GM12878 (cell line): Measurements from ENCODE around the gene AKNA. TPM values are rescaled to one million over a fixed set of nuclear protein-coding genes. Genes with fewer than 3 reads are reported as not detected.
A peak's percentile ranks its signal among the peaks of the same experiment; 100 is the strongest.

Source experiments
- ATAC-seq: fragments of 200-7000 bp; cut with Tn5 transposase; 3 replicates; pipeline ENCODE4 v1.9.1; 2020; ENCODE audit warnings: mild to moderate bottlenecking, moderate library complexity
- BruUV-seq: library from RNA; stranded (reverse); fragments of 400-500 nt; replicated peaks from 2 replicates; lab custom pipeline; 2021; lab: Mats Ljungman, UMichigan
- CTCF ChIA-PET: fragments of 300-600 bp; sonication (Branson Sonifier 250); formaldehyde crosslinking; extraction: SDS; loops from one replicate; lab custom pipeline; 2021; ENCODE audit warnings: inconsistent platforms; lab: Yijun Ruan, JAX
- POLR2A ChIA-PET: fragments of 350-600 bp; formaldehyde crosslinking; extraction: SDS; loops from one replicate; lab custom pipeline; 2021; ENCODE audit warnings: inconsistent platforms; lab: Charles Lee
- RAD21 ChIA-PET: fragments of 300-600 bp; sonication (Branson Sonifier 250); formaldehyde crosslinking; loops from one replicate; lab custom pipeline; 2023; ENCODE audit warnings: antibody characterized with exemption; ENCODE audit not compliant: unreplicated experiment; lab: Charles Lee
- SMC1A ChIA-PET: fragments of 300-600 bp; sonication (Branson Sonifier 250); formaldehyde crosslinking; loops from one replicate; lab custom pipeline; 2023; ENCODE audit not compliant: unreplicated experiment, uncharacterized antibody; lab: Charles Lee
- DNase-seq: peaks from one replicate; pipeline ENCODE4 v3.0.0-alpha.2; 2011; ENCODE audit warnings: low read depth, low spot score
- FAIRE-seq: peaks from 3 replicates; lab custom pipeline; 2011; peaks lifted over from hg19 to GRCh38; lab: Jason Lieb, UNC
- H2AFZ ChIP-seq: 2 replicates; pipeline ENCODE4 v1.6.0; 2011; ENCODE audit warnings: low read depth, low read length, control low read depth; ENCODE audit not compliant: control insufficient read depth
- H3K27ac ChIP-seq: 2 replicates; pipeline ENCODE4 v1.5.1; 2011; ENCODE audit warnings: control low read depth; ENCODE audit not compliant: control insufficient read depth, insufficient read depth
- H3K27me3 ChIP-seq, 2 experiments: replicated peaks in 1 of 2; 2 replicates each; pipeline versions ENCODE4 v1.6.0 to v1.6.1; 2011; ENCODE audit warnings: low read length in 1 of 2; ENCODE audit not compliant: control insufficient read depth in 2 of 2, insufficient read depth in 2 of 2
- H3K36me3 ChIP-seq, 2 experiments: 2 replicates each; pipeline ENCODE4 v1.5.1; 2011; ENCODE audit warnings: low read length in 1 of 2; ENCODE audit not compliant: control insufficient read depth in 2 of 2, insufficient read depth in 2 of 2
- H3K4me1 ChIP-seq: 2 replicates; pipeline ENCODE4 v1.6.1; 2011; ENCODE audit warnings: mild to moderate bottlenecking, low read length, moderate library complexity, mixed read lengths; ENCODE audit not compliant: control insufficient read depth, insufficient read depth
- H3K4me2 ChIP-seq: 2 replicates; pipeline ENCODE4 v1.6.0; 2011; ENCODE audit warnings: control low read depth; ENCODE audit not compliant: control insufficient read depth, insufficient read depth
- H3K4me3 ChIP-seq: fragments of 200-600 bp; sonication (generic); 2 replicates; pipeline ENCODE4 v1.5.1; 2016
- H3K79me2 ChIP-seq: 2 replicates; pipeline ENCODE4 v1.6.0; 2011; ENCODE audit warnings: low read length; ENCODE audit not compliant: control insufficient read depth, insufficient read depth
- H3K9ac ChIP-seq: 2 replicates; pipeline ENCODE4 v1.8.0; 2011; ENCODE audit warnings: low read length, control low read depth, mixed read lengths; ENCODE audit not compliant: control insufficient read depth, insufficient read depth
- H3K9me3 ChIP-seq: replicated peaks from 3 replicates; pipeline ENCODE4 v1.5.1; 2011; ENCODE audit warnings: mild to moderate bottlenecking, low read length; ENCODE audit not compliant: control insufficient read depth, insufficient read depth
- H4K20me1 ChIP-seq: 2 replicates; pipeline ENCODE4 v1.6.0; 2011; ENCODE audit not compliant: control insufficient read depth, insufficient read depth
- CBX5 ChIP-seq: sonication (generic); IDR thresholded peaks from 2 replicates; pipeline ENCODE4 v1.6.1; 2016; ENCODE audit warnings: low read depth, moderate library complexity, mild to moderate bottlenecking, inconsistent platforms
- CEBPB ChIP-seq, 2 experiments: fragments of 150-350 bp in 1 of 2; IDR thresholded peaks; 2 replicates each; pipeline ENCODE4 v1.6.1; 2012 to 2014; ENCODE audit warnings: low read depth in 2 of 2, low read length in 2 of 2, borderline replicate concordance in 1 of 2, inconsistent platforms in 1 of 2
- HDGF ChIP-seq: fragments of 450-650 bp; IDR thresholded peaks from 2 replicates; pipeline ENCODE4 v1.6.1; 2016; ENCODE audit warnings: antibody characterized with exemption
- PAX5 ChIP-seq: IDR thresholded peaks from 2 replicates; pipeline ENCODE4 v1.6.1; 2011; ENCODE audit warnings: low read depth, low read length, borderline replicate concordance
- POLR2A ChIP-seq: IDR thresholded peaks from 2 replicates; pipeline ENCODE4 v1.6.1; 2011; ENCODE audit warnings: low read depth, mild to moderate bottlenecking, low read length
- WGBS: methylation state at CpG from one replicate; pipeline ENCODE4 v1.1.6; 2016; ENCODE audit warnings: low lambda C conversion rate; ENCODE audit not compliant: insufficient replicate concordance, insufficient coverage; ENCODE audit errors: missing lambda C conversion rate; 5-methylcytosine and 5-hydroxymethylcytosine counted together
- in situ Hi-C: fragments of 300-500 bp; cut with MboI; formaldehyde crosslinking; loops from 9 replicates; pipeline ENCODE4 v1.14.3; 2018; ENCODE audit warnings: mixed read lengths
- intact Hi-C: fragments of 100-400 bp; cut with micrococcal nuclease; formaldehyde crosslinking; loops from one replicate; pipeline ENCODE4 v1.14.2; 2022; ENCODE audit not compliant: unreplicated experiment
- polyA plus RNA-seq, 11 experiments: library from polyadenylated mRNA; depleted of rRNA in 4 of 11; unstranded in 6 of 11; stranded (reverse) in 5 of 11; fragments of >200 nt; fragmentation: Nextera tagmentation in 4 of 11; fragmentation: Illumina TruSeq in 1 of 11; extraction: Ambion mirVana in 4 of 11; extraction: Trizol in 1 of 11; gene quantifications; 1 replicate in 1 of 11; 2 replicates in 10 of 11; pipeline versions ENCODE4 v1.2.1 to v1.2.3, GENCODE V29; 2011 to 2016; ENCODE audit warnings: inconsistent platforms in 2 of 11, missing spikeins in 2 of 11, low read depth in 1 of 11
- total RNA-seq, 4 experiments: library from RNA; depleted of rRNA in 3 of 4; stranded (reverse); fragments of >200 nt in 3 of 4; fragmentation: Illumina TruSeq in 1 of 4; extraction: Trizol in 1 of 4; gene quantifications; 2 replicates each; pipeline versions ENCODE4 v1.2.1 to v1.2.3, GENCODE V29; 2013 to 2021
- TF ChIP-seq, protein P1 (sequence below): IDR thresholded peaks from 2 replicates; pipeline ENCODE4 v1.6.1; 2012; ENCODE audit warnings: low read depth, low read length, improper control_type of control experiment

AKNA gene
- total and polyA plus RNA-seq, 10 of the 15 experiments (the other 5 are each of a cell fraction or from before 2014, with no cell fraction given), result 1.6 to 132 (median 35.3) TPM

DNA sequence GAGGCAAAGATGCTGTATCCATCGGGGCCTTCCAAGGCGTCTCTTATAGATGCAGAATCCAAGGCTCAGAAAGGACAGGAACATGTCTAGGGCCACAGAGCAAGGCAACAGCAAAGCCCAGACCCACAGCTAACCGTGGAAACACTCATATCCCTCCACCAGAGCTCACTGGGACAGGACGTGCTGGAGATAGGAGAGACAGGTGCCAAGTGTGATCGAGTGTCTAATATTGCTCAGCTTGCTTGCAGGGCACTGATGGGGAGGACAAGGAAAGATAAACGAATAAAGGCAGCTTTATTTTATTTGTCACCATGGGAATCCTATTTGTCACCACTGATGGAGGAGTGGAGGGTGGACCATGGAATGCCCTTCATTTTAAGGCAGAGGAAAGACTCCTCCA lies 44.0 kb upstream of the AKNA start (continued):
- TF ChIP-seq CEBPB (IDR thresholded peaks at IDR 0.05; ENCODE audit: borderline replicate concordance in 1 of 2, low read depth in 2 of 2, low read length in 2 of 2) (no peak), HDGF (no peak), CBX5 (no peak)
- TF ChIP-seq, protein P1, sequence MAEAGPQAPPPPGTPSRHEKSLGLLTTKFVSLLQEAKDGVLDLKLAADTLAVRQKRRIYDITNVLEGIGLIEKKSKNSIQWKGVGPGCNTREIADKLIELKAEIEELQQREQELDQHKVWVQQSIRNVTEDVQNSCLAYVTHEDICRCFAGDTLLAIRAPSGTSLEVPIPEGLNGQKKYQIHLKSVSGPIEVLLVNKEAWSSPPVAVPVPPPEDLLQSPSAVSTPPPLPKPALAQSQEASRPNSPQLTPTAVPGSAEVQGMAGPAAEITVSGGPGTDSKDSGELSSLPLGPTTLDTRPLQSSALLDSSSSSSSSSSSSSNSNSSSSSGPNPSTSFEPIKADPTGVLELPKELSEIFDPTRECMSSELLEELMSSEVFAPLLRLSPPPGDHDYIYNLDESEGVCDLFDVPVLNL, result no peak

DNA sequence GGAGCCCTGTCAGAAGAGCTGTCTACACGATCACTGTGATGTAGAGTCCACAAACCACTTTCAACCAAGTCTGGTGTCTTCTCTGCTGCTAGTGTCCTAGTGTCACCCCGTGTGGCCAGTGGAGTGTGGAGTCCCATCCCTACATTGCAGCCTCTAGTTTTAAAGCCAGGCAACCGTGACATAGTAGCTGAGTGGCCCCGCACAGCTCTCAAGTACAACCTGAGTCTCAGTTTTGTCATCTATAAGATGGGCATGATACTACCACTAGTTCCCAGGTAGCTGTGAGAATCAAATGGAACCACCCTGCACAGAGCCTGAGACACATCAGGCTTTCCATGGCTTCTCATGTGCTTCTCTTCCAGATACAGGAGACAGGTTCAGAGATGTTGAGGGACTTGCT lies 43.2 kb upstream of the AKNA start:
- intact Hi-C loops, result no loop called here
- ChIA-PET POLR2A (interaction anchor here (1.0 kb wide), 1 partner anchor 65 kb away, joined by 3 read pairs; no protein-coding TSS in a partner anchor), CTCF (interaction anchor here (1.0 to 8.1 kb wide), 4 partner anchors 20 to 221 kb away, joined by 3 to 104 read pairs (median 51); partner anchors contain the start of gene WHRN), RAD21 (no interaction called here), SMC1A (interaction anchor here (1.0 to 10.1 kb wide), 4 partner anchors 25 to 222 kb away, joined by 3 to 139 read pairs (median 4); partner anchors contain the start of gene WHRN)
- Histone ChIP-seq H3K27ac (no peak overlapping the region), H3K9ac (no peak overlapping the region), H2AFZ (no peak overlapping the region), H3K9me3 (no peaks in the 10 kb centered on the region), H3K36me3 (no peaks in the 10 kb centered on the region; a peak in 1 of 4 replicates), H4K20me1 (no peaks in the 10 kb centered on the region), H3K27me3 (no peaks in the 10 kb centered on the region)
- ATAC-seq (no peak), FAIRE-seq (no peak), DNase-seq (no peak)
- 25% methylated on average over 4 of the region's 4 CpGs for WGBS
- in situ Hi-C loops, result no loop called here
- no TSS peak for BruUV-seq
- no peak for TF ChIP-seq POLR2A
- TF ChIP-seq CEBPB (IDR thresholded peaks at IDR 0.05; ENCODE audit: borderline replicate concordance in 1 of 2, low read depth in 2 of 2, low read length in 2 of 2), result no peak
- 0 out of 2 replicates have a peak, but pooled peaks have one; percentile 23 for TF ChIP-seq PAX5
- TF ChIP-seq, all 136 proteins: peak for 1
- Histone ChIP-seq H3K4me2 (no peak overlapping the region), H3K4me3 (no peak overlapping the region), H3K4me1 (no peaks in the 10 kb centered on the region), H3K79me2 (no peaks in the 10 kb centered on the region)
